ENCODE measurements around the gene CLN6.

DNA sequence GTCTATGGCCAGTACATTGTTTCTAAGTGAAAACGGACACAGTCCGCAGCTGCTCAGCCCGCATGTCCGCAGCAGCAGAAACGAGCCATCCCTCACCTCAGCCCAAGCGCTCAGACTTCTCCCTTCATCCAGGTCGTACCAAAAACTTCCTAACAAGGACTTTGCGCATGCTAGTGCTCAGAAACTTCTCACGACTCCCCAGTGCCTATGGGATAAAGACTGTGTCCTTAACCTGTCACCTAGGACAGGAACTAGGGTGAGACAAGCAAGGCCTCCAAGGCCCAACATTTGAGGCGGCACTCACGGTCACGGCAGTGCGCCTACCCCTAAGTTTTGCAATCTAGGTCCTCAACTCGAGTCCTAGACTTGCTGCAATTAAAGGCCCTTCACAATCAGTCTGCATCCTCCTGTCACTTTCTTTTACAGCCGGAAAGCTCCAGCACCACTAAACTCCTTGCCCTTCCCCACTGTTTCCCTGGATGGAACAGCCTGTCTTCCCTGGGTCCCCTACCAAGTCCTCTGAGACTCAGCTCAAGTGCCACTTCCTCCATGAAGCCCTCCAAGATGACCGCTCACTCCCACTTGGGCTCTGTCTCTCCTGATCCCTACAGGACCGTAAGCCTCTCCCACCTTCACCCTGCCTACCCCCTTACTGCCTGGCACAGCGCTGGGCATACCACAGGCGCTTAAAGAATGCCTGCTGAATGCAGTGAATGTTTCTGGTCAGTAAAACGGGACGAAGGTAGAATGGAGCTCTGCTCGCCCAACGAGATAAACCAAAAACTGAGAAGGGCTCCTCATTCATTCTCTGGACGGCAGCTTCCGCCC is 1.2 kb downstream of the CLN6 start:
- TF ChIP-seq, protein P1, sequence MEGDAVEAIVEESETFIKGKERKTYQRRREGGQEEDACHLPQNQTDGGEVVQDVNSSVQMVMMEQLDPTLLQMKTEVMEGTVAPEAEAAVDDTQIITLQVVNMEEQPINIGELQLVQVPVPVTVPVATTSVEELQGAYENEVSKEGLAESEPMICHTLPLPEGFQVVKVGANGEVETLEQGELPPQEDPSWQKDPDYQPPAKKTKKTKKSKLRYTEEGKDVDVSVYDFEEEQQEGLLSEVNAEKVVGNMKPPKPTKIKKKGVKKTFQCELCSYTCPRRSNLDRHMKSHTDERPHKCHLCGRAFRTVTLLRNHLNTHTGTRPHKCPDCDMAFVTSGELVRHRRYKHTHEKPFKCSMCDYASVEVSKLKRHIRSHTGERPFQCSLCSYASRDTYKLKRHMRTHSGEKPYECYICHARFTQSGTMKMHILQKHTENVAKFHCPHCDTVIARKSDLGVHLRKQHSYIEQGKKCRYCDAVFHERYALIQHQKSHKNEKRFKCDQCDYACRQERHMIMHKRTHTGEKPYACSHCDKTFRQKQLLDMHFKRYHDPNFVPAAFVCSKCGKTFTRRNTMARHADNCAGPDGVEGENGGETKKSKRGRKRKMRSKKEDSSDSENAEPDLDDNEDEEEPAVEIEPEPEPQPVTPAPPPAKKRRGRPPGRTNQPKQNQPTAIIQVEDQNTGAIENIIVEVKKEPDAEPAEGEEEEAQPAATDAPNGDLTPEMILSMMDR (IDR thresholded peaks at IDR 0.05), result no peak
- TF ChIP-seq EZH2 (IDR thresholded peaks at IDR 0.05), result no peak
